Smooth muscle cell (in vitro differentiated cells): ENCODE results near the gene PLGLB2. TPM values are rescaled to one million over a fixed set of nuclear protein-coding genes. Genes with fewer than 3 reads are reported as not detected.
"Not testable (repeated sequence)": the region's sequence is repeated elsewhere in the genome, so short reads cannot be mapped to it uniquely, and the experiment has no call there.

ENCODE experiments used
- DNase-seq: peaks from one replicate; lab custom pipeline; 2025; ENCODE audit not compliant: unreplicated experiment; lab: John Stamatoyannopoulos, UW
- H2AFZ ChIP-seq: fragments of 200-600 bp; sonication (generic); 2 replicates; pipeline ENCODE4 v1.6.0; 2016; ENCODE audit warnings: antibody characterized with exemption, low read depth, mild to moderate bottlenecking
- H3F3A ChIP-seq: fragments of 200-600 bp; sonication (generic); 2 replicates; pipeline ENCODE4 v1.6.0; 2017; ENCODE audit warnings: antibody characterized with exemption, low read depth
- H3K27ac ChIP-seq: fragments of 200-600 bp; sonication (generic); 2 replicates; pipeline ENCODE4 v1.5.1; 2016; ENCODE audit warnings: low read depth, mild to moderate bottlenecking
- H3K27me3 ChIP-seq: fragments of 200-600 bp; sonication (generic); 2 replicates; pipeline ENCODE4 v1.6.1; 2016; ENCODE audit warnings: low read depth, mild to moderate bottlenecking
- H3K36me3 ChIP-seq: fragments of 200-600 bp; sonication (generic); 2 replicates; pipeline ENCODE4 v1.5.1; 2016; ENCODE audit warnings: low read depth
- H3K4me1 ChIP-seq: fragments of 200-600 bp; sonication (generic); 2 replicates; pipeline ENCODE4 v1.5.1; 2016; ENCODE audit warnings: low read depth
- H3K4me2 ChIP-seq: fragments of 200-600 bp; sonication (generic); 2 replicates; pipeline ENCODE4 v1.6.0; 2016; ENCODE audit warnings: mild to moderate bottlenecking
- H3K4me3 ChIP-seq: fragments of 200-600 bp; sonication (generic); 2 replicates; pipeline ENCODE4 v1.5.1; 2016; ENCODE audit warnings: mild to moderate bottlenecking
- H3K79me2 ChIP-seq: fragments of 200-600 bp; sonication (generic); 2 replicates; pipeline ENCODE4 v1.6.0; 2016; ENCODE audit warnings: low read depth, mild to moderate bottlenecking
- H3K9ac ChIP-seq: fragments of 200-600 bp; sonication (generic); 2 replicates; pipeline ENCODE4 v1.6.0; 2016; ENCODE audit warnings: low read depth
- H3K9me3 ChIP-seq: fragments of 200-600 bp; sonication (generic); replicated peaks from 2 replicates; pipeline ENCODE4 v1.5.1; 2016; ENCODE audit warnings: low read depth
- H4K20me1 ChIP-seq: fragments of 200-600 bp; sonication (generic); 2 replicates; pipeline ENCODE4 v1.6.0; 2016; ENCODE audit warnings: low read depth
- WGBS: methylation state at CpG from one replicate; pipeline ENCODE4 v1.1.7; 2016; ENCODE audit warnings: low lambda C conversion rate; 5-methylcytosine and 5-hydroxymethylcytosine counted together
- polyA plus RNA-seq: library from polyadenylated mRNA; unstranded; fragments of >200 nt; fragmentation: Nextera tagmentation; extraction: Ambion mirVana; gene quantifications from 2 replicates; pipeline ENCODE4 v1.2.1, GENCODE V29; 2016
- total RNA-seq: library from RNA; depleted of rRNA; stranded (reverse); fragments of >200 nt; gene quantifications from 2 replicates; pipeline ENCODE4 v1.2.3, GENCODE V29; 2014

PLGLB2 gene
- total and polyA plus RNA-seq, 2 experiments from 2014 or later = 0.40 to 0.54 TPM

DNA sequence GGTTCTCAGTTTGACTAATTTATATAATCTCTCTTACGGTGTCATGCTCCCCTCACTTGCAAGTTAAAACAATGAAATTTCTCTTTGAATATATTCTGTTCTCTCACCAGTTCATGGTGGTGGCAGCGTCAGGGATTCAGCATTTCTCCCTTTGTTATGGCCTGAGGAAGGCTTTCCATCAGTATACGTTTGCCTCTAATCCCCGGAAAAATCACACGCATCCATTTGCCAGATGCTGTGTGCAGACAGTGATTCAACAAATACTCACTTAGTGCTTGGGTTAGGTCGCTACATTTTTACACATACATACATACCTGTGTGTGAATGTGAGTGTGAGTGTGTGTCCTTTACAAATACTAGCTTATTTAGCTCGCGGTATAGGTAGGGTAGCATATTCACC, 637 bp downstream of the PLGLB2 start:
- H3F3A ChIP-seq, DNase-seq: not testable (repeated sequence)
- WGBS = 100% methylated on average over 2 of the region's 8 CpGs

GRCh38 chr2:87750560-87750959, 2.7 kb downstream of the PLGLB2 start:
- H3K4me3 ChIP-seq, H4K20me1 ChIP-seq: not testable (repeated sequence)

More for the DNA sequence above, 637 bp downstream of the PLGLB2 start:
- not testable (repeated sequence) for H3K4me2 ChIP-seq, H3K9me3 ChIP-seq, H3K27ac ChIP-seq, H3K4me3 ChIP-seq, H3K27me3 ChIP-seq, H2AFZ ChIP-seq, H3K36me3 ChIP-seq, H3K4me1 ChIP-seq, H4K20me1 ChIP-seq, H3K9ac ChIP-seq, H3K79me2 ChIP-seq

DNA sequence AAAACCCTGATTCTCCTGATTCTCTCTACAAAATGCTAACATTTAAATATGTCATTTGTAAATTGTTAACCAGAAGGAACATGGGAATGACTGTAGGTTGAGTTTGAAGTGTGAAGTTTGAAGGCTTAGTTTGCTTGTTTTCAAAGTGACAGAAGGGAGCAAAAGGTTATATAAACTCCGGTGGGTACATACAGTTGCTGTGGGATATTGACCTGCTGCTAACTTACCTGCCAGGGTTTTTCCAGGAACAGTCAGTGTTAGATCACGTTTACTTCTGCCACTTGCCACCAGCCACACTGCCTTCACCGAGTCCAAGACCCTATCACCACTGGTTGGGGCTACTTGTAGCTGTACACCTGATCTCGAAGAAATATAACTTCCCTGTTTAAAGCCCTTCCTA, 6.9 kb downstream of the PLGLB2 start:
- H3K4me1 ChIP-seq, H3K79me2 ChIP-seq, H3K36me3 ChIP-seq, H3K27me3 ChIP-seq, H3K27ac ChIP-seq, DNase-seq, H4K20me1 ChIP-seq, H2AFZ ChIP-seq, H3K9me3 ChIP-seq, H3K4me2 ChIP-seq, H3K4me3 ChIP-seq, H3K9ac ChIP-seq, H3F3A ChIP-seq: not testable (repeated sequence)
- WGBS = 84% methylated on average over 3 of the region's 4 CpGs

More at GRCh38 chr2:87750560-87750959, 2.7 kb downstream of the PLGLB2 start:
- H3K27me3 ChIP-seq, H3K36me3 ChIP-seq, H3F3A ChIP-seq, H3K4me1 ChIP-seq, H2AFZ ChIP-seq, H3K27ac ChIP-seq, H3K9ac ChIP-seq, H3K79me2 ChIP-seq, H3K4me2 ChIP-seq, H3K9me3 ChIP-seq, DNase-seq: not testable (repeated sequence)
- 94% methylated on average over 9 of the region's 11 CpGs for WGBS

Other genes with a start within 250 kb of the PLGLB2 start
- gene RGPD2, start 77.7 kb downstream of the PLGLB2 start, total RNA-seq = 21.4 and 24.4 TPM in 2 replicates
- 6.5 and 12.6 TPM in 2 replicates for gene RGPD2, start 77.7 kb downstream of the PLGLB2 start, polyA plus RNA-seq